ENCODE results near the gene KRT73. TPM values are rescaled to one million over a fixed set of nuclear protein-coding genes. Genes with fewer than 3 reads are reported as not detected.

The KRT73 gene
- total and polyA plus RNA-seq, 2 of the 8 experiments (the other 6 are each of a cell fraction or from before 2014, with no cell fraction given), result not detected

- no peaks in the 10 kb centered on the region for H3K79me2 ChIP-seq (ENCODE audit: control insufficient read depth in 1 of 2, insufficient read depth in 2 of 2, low read length in 2 of 2)
- TF ChIP-seq RAD21 (IDR thresholded peaks at IDR 0.05 in 1 of 2, conservative IDR thresholded peaks at IDR 0.05 in 1 of 2; ENCODE audit: low read depth in 2 of 2, low read length in 2 of 2) (no peak), BACH1 (IDR thresholded peaks at IDR 0.05; ENCODE audit: low read length) (no peak), TCF12 (IDR thresholded peaks at IDR 0.05; ENCODE audit: low read depth, low read length) (no peak), TEAD4 (IDR thresholded peaks at IDR 0.05; ENCODE audit: low read depth, low read length) (no peak), EZH2 (IDR thresholded peaks at IDR 0.05; ENCODE audit: low read depth, low read length, severe bottlenecking) (no peak), YY1 (IDR thresholded peaks at IDR 0.05; ENCODE audit: low read depth, low read length) (no peak)
- no peak overlapping the region for H3K4ac ChIP-seq (replicated peaks; ENCODE audit: insufficient read length, low read depth, low read length)
- no peak overlapping the region for H2BK20ac ChIP-seq (ENCODE audit: low read length)
- H3K9me3 ChIP-seq (ENCODE audit: insufficient read depth in 2 of 2, low read depth in 1 of 2, low read length in 1 of 2), result no peaks in the 10 kb centered on the region
- no peaks in the 10 kb centered on the region for H3K23me2 ChIP-seq (ENCODE audit: low read depth, low read length)
- no peak overlapping the region for H3K9ac ChIP-seq (replicated peaks in 1 of 4; ENCODE audit: extremely low read depth in 1 of 4, low read depth in 3 of 4, low read length in 3 of 4)
- no peak overlapping the region for H3K18ac ChIP-seq (ENCODE audit: extremely low read depth, low read length)
- H3K4me3 ChIP-seq (ENCODE audit: extremely low read depth in 1 of 4, insufficient read depth in 2 of 4, low read depth in 3 of 4, low read length in 4 of 4), result no peak overlapping the region
- H3K4me1 ChIP-seq (replicated peaks in 1 of 4; ENCODE audit: control insufficient read depth in 3 of 4, insufficient read depth in 4 of 4, low read length in 3 of 4), result no peaks in the 10 kb centered on the region
- no peak overlapping the region for H2BK120ac ChIP-seq (replicated peaks; ENCODE audit: low read depth, low read length)
- no peak overlapping the region for H2AFZ ChIP-seq (ENCODE audit: low read length)
- H4K8ac ChIP-seq (ENCODE audit: extremely low read depth, insufficient read depth, low read length), result no peak overlapping the region
- no peak overlapping the region for H2BK15ac ChIP-seq (ENCODE audit: low read length)
- FAIRE-seq (no peak), DNase-seq (ENCODE audit: low read depth in 1 of 2, low spot score in 2 of 2) (peak in 1 of 2 experiments; percentile 8)
- ChIA-PET CTCF (ENCODE audit: partially characterized antibody) (interaction anchor here (1.3 to 1.7 kb wide), 2 partner anchors 17 to 237 kb away, joined by 3 to 6 read pairs; no protein-coding TSS in a partner anchor), POLR2A (ENCODE audit: partially characterized antibody) (no interaction called here)
- H4K5ac ChIP-seq (ENCODE audit: insufficient read length, low read depth, low read length), result no peak overlapping the region
- H4K91ac ChIP-seq (replicated peaks; ENCODE audit: insufficient read length, low read length), result no peak overlapping the region
- no peak overlapping the region for H2BK5ac ChIP-seq (ENCODE audit: low read depth, low read length)
- no peaks in the 10 kb centered on the region; a peak in 2 of 7 replicates for H3K27me3 ChIP-seq (replicated peaks in 1 of 4; ENCODE audit: control insufficient read depth in 3 of 4, extremely low read depth in 1 of 4, insufficient read depth in 3 of 4, low read length in 3 of 4)
- no peak overlapping the region for H3K23ac ChIP-seq (ENCODE audit: insufficient read length)
- no peak overlapping the region for H3K56ac ChIP-seq (replicated peaks; ENCODE audit: insufficient read length, low read depth, low read length)
- H3K79me1 ChIP-seq (ENCODE audit: low read depth, low read length), result no peaks in the 10 kb centered on the region; the same call in 1 of the 2 replicates
- no peaks in the 10 kb centered on the region for H3K36me3 ChIP-seq (ENCODE audit: control insufficient read depth in 2 of 4, insufficient read depth in 4 of 4, low read length in 3 of 4)
- no peak overlapping the region for H3K14ac ChIP-seq (ENCODE audit: insufficient read length)
- no peaks in the 10 kb centered on the region for H4K20me1 ChIP-seq (replicated peaks in 1 of 2; ENCODE audit: control insufficient read depth in 1 of 2, insufficient read depth in 2 of 2, low read length in 2 of 2)
- H2AK5ac ChIP-seq (ENCODE audit: low read depth, low read length), result no peak overlapping the region
- no peak overlapping the region for H2BK12ac ChIP-seq (ENCODE audit: low read depth, low read length)
- no peak overlapping the region for H3K4me2 ChIP-seq (ENCODE audit: insufficient read depth in 1 of 2, low read depth in 2 of 2, low read length in 2 of 2)
- 89% methylated on average over 4 of the region's 4 CpGs; no CpG with 5 or more reads in 1 of the 2 experiments for WGBS, 2 experiments (ENCODE audit: extremely low coverage in 1 of 2, insufficient coverage in 1 of 2, insufficient read length in 1 of 2, insufficient replicate concordance in 2 of 2, low coverage in 1 of 2, low lambda C conversion rate in 2 of 2, missing lambda C conversion rate in 1 of 2)
- no peak overlapping the region for H3K27ac ChIP-seq (ENCODE audit: low read depth, low read length)
Observed at GRCh38 chr12:52628111-52628507, 9.8 kb upstream of the KRT73 start.

Measured in H1 (cell line).